K562 (cell line): ENCODE results near the gene PRR7. TPM values are rescaled to one million over a fixed set of nuclear protein-coding genes. Genes with fewer than 3 reads are reported as not detected.
A peak's percentile ranks its signal among the peaks of the same experiment; 100 is the strongest.

ENCODE experiments used
- ARID1B ChIP-seq: fragments of 450-650 bp; IDR thresholded peaks from 2 replicates; pipeline ENCODE4 v1.6.1; 2016; ENCODE audit warnings: antibody characterized with exemption, mild to moderate bottlenecking, inconsistent platforms
- BRD9 ChIP-seq: fragments of 450-650 bp; IDR thresholded peaks from 2 replicates; pipeline ENCODE4 v1.6.1; 2018; ENCODE audit warnings: low read depth; ENCODE audit not compliant: partially characterized antibody
- CCAR2 ChIP-seq: fragments of 200-400 bp; formaldehyde crosslinking; IDR thresholded peaks from 2 replicates; pipeline ENCODE4 v1.6.1; 2017; ENCODE audit warnings: mild to moderate bottlenecking, low read depth, low read length
- CHD4 ChIP-seq: fragments of 200-600 bp; sonication (generic); IDR thresholded peaks from 3 replicates; pipeline ENCODE4 v1.6.1; 2012; ENCODE audit warnings: low read depth, mild to moderate bottlenecking, mixed read lengths, low read length, inconsistent platforms; ENCODE audit not compliant: insufficient read depth, insufficient replicate concordance, poor library complexity, severe bottlenecking
- CREB3 ChIP-seq: fragments of 450-650 bp; conservative IDR thresholded peaks from 2 replicates; pipeline ENCODE4 v1.6.1; 2016; ENCODE audit warnings: missing genetic modification characterization, low read depth, mild to moderate bottlenecking, missing compliant biosample characterization, moderate library complexity
- CREBBP ChIP-seq: IDR thresholded peaks from one replicate; pipeline ENCODE4 v1.6.1; 2012; ENCODE audit warnings: low read depth, mild to moderate bottlenecking, control low read depth, inconsistent platforms, low read length
- CTCFL ChIP-seq: IDR thresholded peaks from 2 replicates; pipeline ENCODE4 v1.6.1; 2011; ENCODE audit warnings: borderline replicate concordance, low read depth, mild to moderate bottlenecking, moderate library complexity, low read length; ENCODE audit not compliant: insufficient read depth, poor library complexity, severe bottlenecking
- ETV6 ChIP-seq, 3 experiments: fragments of 150-350 bp in 1 of 3; sonication (generic) in 1 of 3; formaldehyde crosslinking in 1 of 3; IDR thresholded peaks; 2 replicates each; pipeline versions ENCODE4 v1.6.1 to v1.8.0; 2014 to 2022; ENCODE audit warnings: borderline replicate concordance in 2 of 3, low read depth in 2 of 3, antibody characterized with exemption in 1 of 3, low read length in 1 of 3, mild to moderate bottlenecking in 1 of 3, missing genetic modification reagents in 1 of 3
- JUNB ChIP-seq: fragments of 450-650 bp; formaldehyde crosslinking; conservative IDR thresholded peaks from 2 replicates; pipeline ENCODE4 v1.4.0; 2020; ENCODE audit warnings: mild to moderate bottlenecking
- KDM4B ChIP-seq, 2 experiments: fragments of 450-650 bp in 1 of 2; sonication (generic) in 1 of 2; IDR thresholded peaks; 2 replicates each; pipeline ENCODE4 v1.6.1; 2016 to 2017; ENCODE audit warnings: borderline replicate concordance in 2 of 2, antibody characterized with exemption in 1 of 2, low read depth in 1 of 2, mild to moderate bottlenecking in 1 of 2
- MAX ChIP-seq: sonication (generic); formaldehyde crosslinking; IDR thresholded peaks from 2 replicates; pipeline ENCODE4 v1.9.0; 2022; ENCODE audit warnings: mild to moderate bottlenecking, missing genetic modification reagents
- MBD2 ChIP-seq: sonication (generic); IDR thresholded peaks from 2 replicates; pipeline ENCODE4 v1.6.1; 2016; ENCODE audit warnings: low read depth, borderline replicate concordance
- PCBP1 ChIP-seq: fragments of 200-400 bp; formaldehyde crosslinking; IDR thresholded peaks from 2 replicates; pipeline ENCODE4 v1.6.1; 2018; ENCODE audit warnings: mild to moderate bottlenecking, low read depth, low read length; ENCODE audit not compliant: poor library complexity, severe bottlenecking
- PPARD ChIP-seq: fragments of 250-450 bp; sonication (Bioruptor Pico); IDR thresholded peaks from 2 replicates; pipeline ENCODE4 v1.8.0; 2022; ENCODE audit warnings: inconsistent platforms, mild to moderate bottlenecking, moderate library complexity
- PRPF4 ChIP-seq: fragments of 200-400 bp; formaldehyde crosslinking; IDR thresholded peaks from one replicate; pipeline ENCODE4 v1.6.1; 2017; ENCODE audit warnings: low read length, low read depth, mild to moderate bottlenecking; ENCODE audit not compliant: insufficient read depth, poor library complexity, severe bottlenecking
- SMAD1 ChIP-seq: fragments of 150-350 bp; IDR thresholded peaks from 2 replicates; pipeline ENCODE4 v1.6.1; 2014; ENCODE audit warnings: low read length, low read depth; ENCODE audit not compliant: partially characterized antibody
- USF1 ChIP-seq: sonication (generic); formaldehyde crosslinking; IDR thresholded peaks from 2 replicates; pipeline ENCODE4 v1.9.0; 2022; ENCODE audit warnings: mild to moderate bottlenecking, missing genetic modification reagents
- ZNF277 ChIP-seq: fragments of 250-450 bp; sonication (Bioruptor Pico); IDR thresholded peaks from 2 replicates; pipeline ENCODE4 v1.8.0; 2022; ENCODE audit warnings: inconsistent platforms, mild to moderate bottlenecking, moderate library complexity, borderline replicate concordance
- ZNF354B ChIP-seq: fragments of 250-450 bp; sonication (Bioruptor Pico); IDR thresholded peaks from 2 replicates; pipeline ENCODE4 v1.4.0; 2020
- polyA plus RNA-seq, 8 experiments: library from polyadenylated mRNA; depleted of rRNA in 4 of 8; stranded (reverse) in 5 of 8; unstranded in 3 of 8; fragments of >200 nt; fragmentation: Nextera tagmentation in 2 of 8; fragmentation: Illumina TruSeq in 1 of 8; extraction: Ambion mirVana in 2 of 8; extraction: Trizol in 1 of 8; gene quantifications; 2 replicates each; pipeline versions ENCODE4 v1.2.1 to v1.2.3, GENCODE V29; 2011 to 2014; ENCODE audit warnings: inconsistent platforms in 1 of 8, missing spikeins in 1 of 8
- total RNA-seq, 7 experiments: library from RNA; depleted of rRNA in 6 of 7; stranded (reverse); fragments of >200 nt in 6 of 7; fragmentation: Illumina TruSeq in 2 of 7; extraction: Trizol in 2 of 7; gene quantifications; 2 replicates each; pipeline versions ENCODE4 v1.2.1 to v1.2.3, GENCODE V29; 2011 to 2021; ENCODE audit warnings: low replicate concordance in 1 of 7

Gene PRR7
- total and polyA plus RNA-seq, 9 of the 15 experiments (the other 6 are each of a cell fraction or from before 2014, with no cell fraction given) = 0.80 to 11.3 (median 10.4) TPM; not detected in 4

GRCh38 chr5:177497292-177498012, 50.8 kb downstream of the PRR7 start, which contains the start of gene PDLIM7 (continued):
- TF ChIP-seq CHD4 (peak; percentile 98), MAX (peak; percentile 36; the same call in 1 of the 2 replicates), MBD2 (peak; percentile 78), ZNF277 (no peak), KDM4B (IDR thresholded peaks at IDR 0.05; ENCODE audit: borderline replicate concordance in 2 of 2, low read depth in 1 of 2) (no peak; a peak in 1 of 4 replicates), ARID1B (peak; percentile 5; the same call in 1 of the 2 replicates), PRPF4 (no peak), ETV6 (IDR thresholded peaks at IDR 0.05; ENCODE audit: borderline replicate concordance in 1 of 2, low read depth in 2 of 2, low read length in 1 of 2) (0 out of 4 replicates have a peak, but pooled peaks of 1 of the 2 experiments have one; percentile 20), ETV6 (CRISPR knock-in tag; IDR thresholded peaks at IDR 0.05; ENCODE audit: borderline replicate concordance) (no peak), JUNB (CRISPR knock-in tag) (no peak), ZNF354B (CRISPR knock-in tag) (no peak), SMAD1 (peak; percentile 74), CREBBP (no peak), PCBP1 (no peak), CCAR2 (no peak), PPARD (no peak), USF1 (no peak), BRD9 (no peak), CTCFL (peak; percentile 71), CREB3 (no peak)
